Activated naive CD8-positive, alpha-beta T cell treated with anti-CD3 and anti-CD28 coated beads for 36 hours (primary cell): ENCODE data around the gene TARBP1. TPM values are rescaled to one million over a fixed set of nuclear protein-coding genes. Genes with fewer than 3 reads are reported as not detected.

ENCODE experiments used
- DNase-seq: peaks from one replicate; pipeline ENCODE4 v3.0.0; 2021
- H3K27ac Mint-ChIP-seq: one replicate; pipeline ENCODE4 v1.8.0; 2022; ENCODE audit warnings: mild to moderate bottlenecking, moderate library complexity, mixed read lengths
- H3K27me3 Mint-ChIP-seq: one replicate; pipeline ENCODE4 v1.8.0; 2022; ENCODE audit warnings: mild to moderate bottlenecking, mixed read lengths
- H3K36me3 Mint-ChIP-seq: one replicate; pipeline ENCODE4 v1.8.0; 2021; ENCODE audit warnings: mild to moderate bottlenecking, mixed read lengths
- H3K4me1 Mint-ChIP-seq: one replicate; pipeline ENCODE4 v1.8.0; 2021; ENCODE audit warnings: mixed read lengths
- H3K4me3 Mint-ChIP-seq: one replicate; pipeline ENCODE4 v1.8.0; 2022; ENCODE audit warnings: mild to moderate bottlenecking, moderate library complexity, mixed read lengths
- H3K9me3 Mint-ChIP-seq: one replicate; pipeline ENCODE4 v1.8.0; 2022; ENCODE audit warnings: mixed read lengths
- total RNA-seq, 2 experiments: library from RNA; stranded (reverse); gene quantifications; one replicate each; pipeline ENCODE4 v1.2.3, GENCODE V29; 2021

TARBP1 gene
- total RNA-seq, 2 experiments from 2014 or later: 38.6 to 44.0 TPM

DNA sequence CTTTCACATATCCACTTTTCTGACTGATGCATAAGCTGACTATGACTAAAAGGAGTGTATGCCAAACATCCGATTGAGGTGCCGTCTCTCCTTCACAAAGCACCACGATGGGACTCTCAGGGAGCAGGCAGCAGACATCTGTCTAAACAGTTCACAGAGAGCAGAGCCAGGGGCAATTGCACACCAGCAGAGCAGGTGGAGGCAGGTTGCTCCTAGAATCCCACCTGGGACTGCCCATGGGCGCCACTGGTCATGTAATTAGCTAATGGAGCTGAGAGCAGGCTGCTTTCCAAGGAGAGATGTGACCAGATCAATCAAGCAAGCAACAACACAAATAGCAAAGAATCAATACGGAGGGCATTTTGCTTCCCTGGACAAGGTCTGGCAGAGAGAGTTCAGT is 136.2 kb downstream of the TARBP1 start:
- Mint-ChIP-seq H3K27ac (no peak overlapping the region), H3K4me3 (no peak overlapping the region), H3K9me3 (peaks cover 17% of the 10 kb centered on the region), H3K36me3 (no peaks in the 10 kb centered on the region), H3K27me3 (no peaks in the 10 kb centered on the region), H3K4me1 (no peaks in the 10 kb centered on the region)
- DNase-seq: no peak

Other genes starting within 250 kb of the TARBP1 start
- 10 to 100 TPM; 60.0 to 63.7 TPM for gene COA6, start 105.7 kb downstream of the TARBP1 start, total RNA-seq
- 100 to 1,000 TPM; 109 to 111 TPM for gene IRF2BP2, start 131.0 kb upstream of the TARBP1 start, total RNA-seq